Mesendoderm (in vitro differentiated cells): ENCODE results near the gene STAT4.

Source experiments
- DNase-seq: peaks from one replicate; pipeline ENCODE4 v3.0.0; 2013
- H2AK5ac ChIP-seq: 2 replicates; pipeline ENCODE4 v1.6.1; 2013; ENCODE audit warnings: low read length, inconsistent platforms
- H2BK120ac ChIP-seq: 2 replicates; pipeline ENCODE4 v1.6.1; 2013; ENCODE audit warnings: low read depth, mild to moderate bottlenecking, low read length, moderate library complexity, mixed read lengths
- H2BK15ac ChIP-seq: replicated peaks from 2 replicates; pipeline ENCODE4 v1.6.1; 2013; ENCODE audit warnings: low read depth, mild to moderate bottlenecking, moderate library complexity
- H2BK5ac ChIP-seq: 2 replicates; pipeline ENCODE4 v1.6.1; 2013; ENCODE audit warnings: low read length, inconsistent platforms
- H3K18ac ChIP-seq: 2 replicates; pipeline ENCODE4 v1.6.1; 2013; ENCODE audit warnings: mild to moderate bottlenecking, low read length, mixed read lengths
- H3K23ac ChIP-seq: one replicate; pipeline ENCODE4 v1.6.1; 2013; ENCODE audit warnings: low read length
- H3K27ac ChIP-seq: 2 replicates; pipeline ENCODE4 v1.5.1; 2013; ENCODE audit warnings: low read depth, mild to moderate bottlenecking, inconsistent platforms, low read length, moderate library complexity
- H3K27me3 ChIP-seq: 2 replicates; pipeline ENCODE4 v1.6.1; 2013; ENCODE audit warnings: low read length, control low read depth, mild to moderate bottlenecking, inconsistent platforms; ENCODE audit not compliant: insufficient read depth, poor library complexity
- H3K36me3 ChIP-seq: 2 replicates; pipeline ENCODE4 v1.6.1; 2013; ENCODE audit warnings: low read length, inconsistent platforms; ENCODE audit not compliant: control insufficient read depth, insufficient read depth
- H3K4ac ChIP-seq: one replicate; pipeline ENCODE4 v1.6.1; 2013; ENCODE audit warnings: low read depth, mild to moderate bottlenecking, low read length, moderate library complexity
- H3K4me1 ChIP-seq: 2 replicates; pipeline ENCODE4 v1.6.1; 2013; ENCODE audit warnings: low read depth, low read length, inconsistent platforms; ENCODE audit not compliant: control insufficient read depth
- H3K4me2 ChIP-seq: 2 replicates; pipeline ENCODE4 v1.6.1; 2013; ENCODE audit warnings: low read length
- H3K4me3 ChIP-seq: 2 replicates; pipeline ENCODE4 v1.5.1; 2013; ENCODE audit warnings: mild to moderate bottlenecking, low read length
- H3K56ac ChIP-seq: one replicate; pipeline ENCODE4 v1.6.1; 2013; ENCODE audit warnings: low read length
- H3K79me1 ChIP-seq: 2 replicates; pipeline ENCODE4 v1.6.1; 2013; ENCODE audit warnings: low read length, inconsistent platforms
- H3K79me2 ChIP-seq: 2 replicates; pipeline ENCODE4 v1.6.1; 2013; ENCODE audit warnings: mild to moderate bottlenecking, low read length; ENCODE audit not compliant: control insufficient read depth, insufficient read depth
- H3K9ac ChIP-seq: 2 replicates; pipeline ENCODE4 v1.6.1; 2013; ENCODE audit warnings: low read length, inconsistent platforms
- H4K5ac ChIP-seq: one replicate; pipeline ENCODE4 v1.6.1; 2013; ENCODE audit warnings: low read length
- H4K8ac ChIP-seq: one replicate; pipeline ENCODE4 v1.6.1; 2013; ENCODE audit warnings: low read depth, mild to moderate bottlenecking, control low read depth, low read length, moderate library complexity
- WGBS: extraction: QIAGEN DNeasy Blood & Tissue Kit; methylation state at CpG from one replicate; pipeline ENCODE4 v1.1.7; 2013; ENCODE audit warnings: low lambda C conversion rate, missing lambda C conversion rate; ENCODE audit not compliant: insufficient coverage; ENCODE audit errors: extremely low coverage; 5-methylcytosine and 5-hydroxymethylcytosine counted together

STAT4 gene

GRCh38 chr2:191087311-191087710 lies 63.5 kb downstream of the STAT4 start:
- Histone ChIP-seq H3K79me1 (no peaks in the 10 kb centered on the region), H3K27me3 (no peaks in the 10 kb centered on the region), H3K18ac (no peak overlapping the region), H2AK5ac (no peak overlapping the region), H3K4me3 (no peak overlapping the region), H3K56ac (no peak overlapping the region), H3K36me3 (no peaks in the 10 kb centered on the region), H3K27ac (no peak overlapping the region), H4K5ac (no peak overlapping the region), H3K4me2 (no peak overlapping the region), H3K4ac (no peak overlapping the region), H3K23ac (no peak overlapping the region), H3K79me2 (no peaks in the 10 kb centered on the region), H2BK5ac (no peak overlapping the region), H3K4me1 (no peaks in the 10 kb centered on the region), H2BK120ac (no peak overlapping the region), H4K8ac (no peak overlapping the region), H2BK15ac (no peak overlapping the region), H3K9ac (no peak overlapping the region)
- DNase-seq, result no peak
- no CpG with 5 or more reads among the region's 2 CpGs for WGBS

- no peak overlapping the region for H3K23ac ChIP-seq
- no peak overlapping the region for H2BK5ac ChIP-seq
- no peaks in the 10 kb centered on the region for H3K4me1 ChIP-seq
- no peak overlapping the region for H3K27ac ChIP-seq
- H3K4ac ChIP-seq, result no peak overlapping the region
- no peaks in the 10 kb centered on the region for H3K27me3 ChIP-seq
- no peaks in the 10 kb centered on the region for H3K79me1 ChIP-seq
- H4K5ac ChIP-seq, result no peak overlapping the region
- no peak overlapping the region for H2BK15ac ChIP-seq
- H3K56ac ChIP-seq, result no peak overlapping the region
- no peaks in the 10 kb centered on the region for H3K36me3 ChIP-seq
- DNase-seq, result no peak
- no peak overlapping the region for H3K9ac ChIP-seq
- no peak overlapping the region for H3K18ac ChIP-seq
- H3K4me2 ChIP-seq, result no peak overlapping the region
- no peak overlapping the region for H2AK5ac ChIP-seq
- no peak overlapping the region for H3K4me3 ChIP-seq
- no peaks in the 10 kb centered on the region for H3K79me2 ChIP-seq
- no peak overlapping the region for H4K8ac ChIP-seq
- H2BK120ac ChIP-seq, result no peak overlapping the region
These were observed 64.1 kb downstream of the STAT4 start for GRCh38 chr2:191086706-191087105.

- no peak overlapping the region for H2BK15ac ChIP-seq
- no CpG with 5 or more reads among the region's 3 CpGs for WGBS
These were observed 67.3 kb downstream of the STAT4 start for GRCh38 chr2:191083540-191083939.

GRCh38 chr2:191082321-191082720 lies 68.5 kb downstream of the STAT4 start:
- Histone ChIP-seq H3K27me3 (no peaks in the 10 kb centered on the region), H3K27ac (no peak overlapping the region), H2BK5ac (no peak overlapping the region), H3K23ac (no peak overlapping the region), H3K4me1 (no peaks in the 10 kb centered on the region), H3K9ac (no peak overlapping the region), H2BK15ac (no peak overlapping the region), H3K4ac (no peak overlapping the region), H3K79me2 (no peaks in the 10 kb centered on the region), H3K36me3 (no peaks in the 10 kb centered on the region), H3K18ac (no peak overlapping the region), H3K79me1 (no peaks in the 10 kb centered on the region), H4K5ac (no peak overlapping the region), H3K4me3 (no peak overlapping the region), H3K56ac (no peak overlapping the region), H2AK5ac (no peak overlapping the region), H3K4me2 (no peak overlapping the region), H2BK120ac (no peak overlapping the region), H4K8ac (no peak overlapping the region)
- no CpG with 5 or more reads among the region's 2 CpGs for WGBS
- DNase-seq, result no peak

More at GRCh38 chr2:191083540-191083939, 67.3 kb downstream of the STAT4 start:
- H4K5ac ChIP-seq, result no peak overlapping the region
- H3K9ac ChIP-seq, result no peak overlapping the region
- H3K4me3 ChIP-seq, result no peak overlapping the region
- H3K79me2 ChIP-seq, result no peaks in the 10 kb centered on the region
- H3K56ac ChIP-seq, result no peak overlapping the region
- no peak overlapping the region for H3K18ac ChIP-seq
- H3K23ac ChIP-seq, result no peak overlapping the region
- H3K27ac ChIP-seq, result no peak overlapping the region
- no peaks in the 10 kb centered on the region for H3K79me1 ChIP-seq
- H3K36me3 ChIP-seq, result no peaks in the 10 kb centered on the region
- H3K4me1 ChIP-seq, result no peaks in the 10 kb centered on the region
- no peak for DNase-seq
- no peak overlapping the region for H2BK5ac ChIP-seq
- H4K8ac ChIP-seq, result no peak overlapping the region
- H2BK120ac ChIP-seq, result no peak overlapping the region
- no peak overlapping the region for H3K4me2 ChIP-seq
- H2AK5ac ChIP-seq, result no peak overlapping the region
- no peaks in the 10 kb centered on the region for H3K27me3 ChIP-seq
- no peak overlapping the region for H3K4ac ChIP-seq

- Histone ChIP-seq H3K23ac (no peak overlapping the region), H3K79me2 (no peaks in the 10 kb centered on the region), H3K27me3 (no peaks in the 10 kb centered on the region), H3K36me3 (no peaks in the 10 kb centered on the region), H3K4me1 (no peaks in the 10 kb centered on the region), H3K79me1 (no peaks in the 10 kb centered on the region), H2BK120ac (no peak overlapping the region), H3K4ac (no peak overlapping the region), H4K8ac (no peak overlapping the region), H3K27ac (no peak overlapping the region), H2BK15ac (no peak overlapping the region), H3K18ac (no peak overlapping the region), H2AK5ac (no peak overlapping the region), H3K9ac (no peak overlapping the region), H4K5ac (no peak overlapping the region), H3K4me3 (no peak overlapping the region), H2BK5ac (no peak overlapping the region), H3K4me2 (no peak overlapping the region), H3K56ac (no peak overlapping the region)
- WGBS, result no CpG with 5 or more reads among the region's 3 CpGs
- DNase-seq, result no peak
These were observed 69.2 kb downstream of the STAT4 start for GRCh38 chr2:191081411-191082155.
